Adipose tissue (tissue), 3 donors: ENCODE data around the gene CCDC201. TPM values are rescaled to one million over a fixed set of nuclear protein-coding genes. Genes with fewer than 3 reads are reported as not detected.

Source experiments
- H3K27ac ChIP-seq: one replicate; pipeline ENCODE4 v1.5.1; 2013; ENCODE audit warnings: low read depth, low read length
- WGBS, 3 donors: extraction: QIAGEN DNeasy Blood & Tissue Kit; methylation state at CpG; one replicate each; pipeline ENCODE4 v1.1.7; 2013; 5-methylcytosine and 5-hydroxymethylcytosine counted together
- polyA plus RNA-seq, 3 donors: library from polyadenylated mRNA; stranded (reverse); fragments of 200-250 nt; gene quantifications; one replicate each; pipeline ENCODE4 v1.2.3, GENCODE V29; 2013
- donor health status: healthy with polysubstance abuse.
- donor health status: Bipolar disorder and iron deficiency.
- donor health status: healthy.

Gene CCDC201, protein sequence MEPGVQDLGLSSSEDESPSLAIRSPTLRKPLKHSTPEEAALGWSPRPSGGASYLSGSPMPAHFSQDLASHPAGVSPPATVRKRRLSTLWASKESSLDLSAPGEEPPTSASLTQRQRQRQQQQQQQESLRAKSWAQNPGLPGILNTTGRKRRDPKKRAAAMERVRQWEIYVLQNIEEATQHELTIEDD
- not detected for polyA plus RNA-seq

- no peak within 1 kb of the TSS for H3K27ac ChIP-seq
- WGBS, 3 donors = 86 to 89% (median 88%) methylated on average over 7 of the region's 7 CpGs
These were observed at the start of gene CCDC201 for GRCh38 chr7:45873035-45873354. Gene CCDC201 (minus strand): TSS chr7:45873082. CDS start chr7:45873007, 75 bp downstream.

DNA sequence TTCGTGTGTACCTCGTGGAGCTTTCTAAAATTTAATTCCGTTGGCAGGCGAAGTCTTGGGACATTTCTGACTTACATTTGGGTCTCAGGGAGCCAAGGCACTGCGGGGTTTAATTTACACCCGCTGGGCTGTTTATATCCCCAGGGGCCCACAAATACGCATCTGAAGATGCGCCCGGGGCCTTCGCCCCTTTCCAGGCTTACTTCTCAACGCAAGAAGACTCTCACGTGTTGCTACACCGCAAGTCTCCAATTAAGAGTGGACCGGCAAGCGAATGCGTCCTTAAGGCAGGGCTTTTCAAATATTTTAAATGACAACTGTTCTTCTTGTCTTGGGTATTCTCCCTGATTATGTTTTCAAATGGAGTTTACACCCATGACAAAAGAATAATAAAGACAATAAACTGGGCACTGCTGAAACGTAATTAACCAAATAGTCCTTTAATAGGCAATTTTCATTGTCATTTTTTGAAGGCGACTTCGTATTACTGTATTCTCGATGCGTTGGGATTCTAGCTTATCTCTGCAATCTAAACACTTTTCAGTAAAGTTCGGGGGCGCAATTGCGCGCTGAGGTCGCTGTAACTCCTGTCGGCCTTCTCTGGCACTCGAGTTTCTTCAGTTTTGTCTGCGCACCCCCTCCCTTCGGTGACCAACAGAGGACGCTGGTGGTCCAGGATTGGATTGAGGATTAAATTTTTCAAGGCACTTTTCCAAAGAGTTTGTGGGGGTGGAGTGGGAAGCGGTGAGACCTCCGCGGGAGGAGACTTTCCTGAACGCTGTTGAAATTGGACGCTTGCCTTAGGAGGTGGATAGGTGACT lies 49.0 kb upstream of the CCDC201 start:
- no peak overlapping the region for H3K27ac ChIP-seq
- WGBS, 3 donors = 4 to 8% (median 4%) methylated on average over 36 of the region's 36 CpGs

DNA sequence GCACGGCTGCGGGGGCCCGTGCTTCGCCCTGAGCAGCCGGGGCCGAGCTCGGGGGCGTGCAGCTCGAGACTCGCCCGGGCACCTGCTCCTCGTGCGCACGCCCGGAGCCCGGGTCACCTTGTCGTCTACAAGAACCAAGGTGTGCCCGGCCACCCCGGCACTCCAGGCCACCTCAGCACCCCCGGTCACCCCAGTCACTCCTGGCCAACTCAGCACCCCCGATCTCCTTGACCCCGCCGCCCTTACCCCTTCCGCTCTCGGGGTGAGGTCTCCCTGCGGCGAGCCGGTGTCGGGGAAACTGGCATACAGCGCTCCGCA lies 48.5 kb upstream of the CCDC201 start:
- no peak overlapping the region for H3K27ac ChIP-seq

GRCh38 chr7:45920502-45921380 lies 47.9 kb upstream of the CCDC201 start, which contains the start of gene IGFBP3:
Gene IGFBP3 (minus strand): TSS chr7:45921272. CDS start chr7:45921140, 132 bp downstream.
- H3K27ac ChIP-seq = no peak within 1 kb of the TSS
- WGBS, 3 donors = 0 to 1% (median 1%) methylated on average over 97 to 111 of the region's 111 CpGs

More for the DNA sequence above, 48.5 kb upstream of the CCDC201 start:
- WGBS, 3 donors = 2 to 3% (median 2%) methylated on average over 19 to 31 of the region's 31 CpGs

- H3K27ac ChIP-seq = no peak overlapping the region
- 5 to 8% (median 5%) methylated on average over 19 of the region's 19 CpGs for WGBS, 3 donors
These were observed 47.1 kb upstream of the CCDC201 start for GRCh38 chr7:45919993-45920459.

DNA sequence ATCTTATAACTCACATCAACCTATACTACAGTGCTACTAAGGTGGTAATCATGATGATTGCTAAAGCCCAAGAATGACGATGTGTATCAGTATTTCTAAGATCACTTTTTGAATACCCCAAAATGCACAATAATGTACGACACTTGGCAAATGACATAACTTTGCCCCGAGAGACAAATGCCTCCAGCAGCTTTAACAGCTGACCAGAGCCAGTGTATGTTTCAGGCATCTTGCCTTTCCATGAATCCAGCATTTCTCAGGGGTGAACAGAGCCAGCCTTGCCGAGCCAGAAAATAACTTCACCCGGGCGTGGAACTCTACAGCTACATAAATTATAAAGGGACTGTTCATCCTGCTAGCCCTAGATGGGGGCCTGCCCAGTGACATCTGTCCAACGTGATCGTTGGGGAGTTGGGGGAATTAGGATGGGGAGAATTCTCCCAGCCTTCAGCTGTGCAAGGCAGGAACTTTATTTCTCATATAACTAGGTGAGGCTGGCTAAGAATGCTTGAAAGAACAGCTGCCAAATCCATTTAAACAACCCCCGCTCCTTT lies 46.4 kb upstream of the CCDC201 start:
- WGBS, 3 donors = 27 to 33% (median 28%) methylated on average over 9 of the region's 9 CpGs
- H3K27ac ChIP-seq = no peak overlapping the region

GRCh38 chr7:45918556-45918955 lies 45.7 kb upstream of the CCDC201 start:
- WGBS, 3 donors = 74 to 89% (median 79%) methylated on average over 2 of the region's 2 CpGs
- no peak overlapping the region for H3K27ac ChIP-seq

DNA sequence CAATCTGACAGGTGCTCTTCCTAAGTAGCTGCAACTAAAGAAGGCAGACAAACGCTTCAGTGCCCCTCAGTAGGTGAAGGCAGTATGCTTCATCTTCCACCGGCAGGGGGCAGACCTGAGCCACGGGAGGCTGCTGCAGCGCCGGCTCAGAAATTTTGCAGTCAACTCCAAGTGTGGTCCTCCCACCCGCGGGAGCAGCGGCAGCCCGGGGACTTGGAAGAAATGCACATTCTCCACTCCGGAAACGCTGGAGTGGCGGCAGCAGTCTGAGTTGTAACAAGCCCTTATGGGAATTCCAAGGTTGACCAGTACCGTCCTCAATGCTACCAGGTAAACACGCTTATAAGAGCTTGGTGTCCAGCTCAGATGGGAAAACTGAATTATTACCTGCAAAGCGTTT lies 44.8 kb upstream of the CCDC201 start:
- 5 to 7% (median 6%) methylated on average over 15 of the region's 15 CpGs for WGBS, 3 donors

DNA sequence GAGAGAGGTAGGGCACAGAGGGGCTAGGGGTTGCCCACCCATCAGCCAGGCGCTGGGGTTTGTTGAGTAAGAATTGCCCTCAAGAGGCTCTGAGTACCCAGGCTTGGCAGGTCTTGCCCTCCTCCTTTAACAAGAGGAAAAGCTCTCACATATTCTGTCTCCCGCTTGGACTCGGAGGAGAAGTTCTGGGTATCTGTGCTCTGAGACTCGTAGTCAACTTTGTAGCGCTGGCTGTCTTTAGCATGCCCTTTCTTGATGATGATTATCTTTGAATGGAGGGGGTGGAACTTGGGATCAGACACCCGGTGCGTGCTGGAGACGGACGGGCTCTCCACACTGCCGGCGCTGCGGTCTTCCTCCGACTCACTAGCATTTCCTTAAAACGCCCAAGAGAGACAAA lies 44.2 kb upstream of the CCDC201 start:
- 70 to 77% (median 75%) methylated on average over 14 of the region's 14 CpGs for WGBS, 3 donors
- no peak overlapping the region for H3K27ac ChIP-seq

More for the DNA sequence above, 44.8 kb upstream of the CCDC201 start:
- no peak overlapping the region for H3K27ac ChIP-seq

- 82 to 91% (median 86%) methylated on average over 3 of the region's 3 CpGs for WGBS, 3 donors
- H3K27ac ChIP-seq = no peak overlapping the region
These were observed 42.7 kb upstream of the CCDC201 start for GRCh38 chr7:45915606-45916005.

DNA sequence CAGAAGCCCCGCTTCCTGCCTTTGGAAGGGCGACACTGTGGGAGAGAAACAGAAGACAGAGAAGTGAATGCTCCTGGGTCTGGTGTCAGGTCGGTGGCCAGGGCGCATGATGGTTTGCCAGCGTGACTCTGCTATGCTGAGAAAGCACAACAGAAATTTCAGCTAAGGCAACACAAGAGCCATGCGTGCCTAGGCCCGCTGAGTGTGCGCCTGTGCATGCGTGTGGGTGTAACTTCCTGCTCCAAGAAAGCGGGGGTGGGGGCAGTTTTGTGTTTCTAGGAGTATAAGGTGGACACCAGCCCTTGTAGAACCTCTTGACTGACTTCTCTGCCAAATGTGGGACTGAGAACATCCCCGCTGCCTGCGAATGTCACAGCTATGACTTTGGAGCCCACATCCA lies 42.0 kb upstream of the CCDC201 start:
- 91 to 95% (median 92%) methylated on average over 12 of the region's 12 CpGs for WGBS, 3 donors
- no peak overlapping the region for H3K27ac ChIP-seq

DNA sequence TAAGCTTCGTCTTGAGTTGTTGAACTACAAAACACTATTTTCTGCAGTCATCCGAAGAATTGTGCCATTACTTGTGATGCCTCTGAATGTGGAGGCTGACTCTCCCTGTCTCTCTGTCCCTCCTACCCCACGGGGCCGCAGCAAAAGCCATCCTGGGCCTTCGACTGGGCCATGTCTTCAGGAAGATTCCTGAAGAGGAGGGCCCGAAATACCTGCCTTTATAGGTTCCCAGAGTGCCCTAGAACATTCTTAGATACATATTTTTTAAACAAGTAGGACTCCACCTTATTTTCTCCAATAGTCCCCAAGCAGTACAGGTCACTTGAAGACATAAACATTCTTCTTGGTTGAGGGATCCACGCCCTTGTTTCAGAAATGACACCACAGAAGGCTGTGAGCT lies 40.1 kb upstream of the CCDC201 start:
- 79 to 89% (median 89%) methylated on average over 7 of the region's 7 CpGs for WGBS, 3 donors
- H3K27ac ChIP-seq = no peak overlapping the region

GRCh38 chr7:45911311-45911710 lies 38.4 kb upstream of the CCDC201 start:
- 83 to 90% (median 87%) methylated on average over 9 of the region's 9 CpGs for WGBS, 3 donors

GRCh38 chr7:45910855-45911254 lies 38.0 kb upstream of the CCDC201 start:
- 87 to 90% (median 88%) methylated on average over 3 of the region's 3 CpGs for WGBS, 3 donors
- H3K27ac ChIP-seq = no peak overlapping the region

More at GRCh38 chr7:45911311-45911710, 38.4 kb upstream of the CCDC201 start:
- H3K27ac ChIP-seq = no peak overlapping the region

DNA sequence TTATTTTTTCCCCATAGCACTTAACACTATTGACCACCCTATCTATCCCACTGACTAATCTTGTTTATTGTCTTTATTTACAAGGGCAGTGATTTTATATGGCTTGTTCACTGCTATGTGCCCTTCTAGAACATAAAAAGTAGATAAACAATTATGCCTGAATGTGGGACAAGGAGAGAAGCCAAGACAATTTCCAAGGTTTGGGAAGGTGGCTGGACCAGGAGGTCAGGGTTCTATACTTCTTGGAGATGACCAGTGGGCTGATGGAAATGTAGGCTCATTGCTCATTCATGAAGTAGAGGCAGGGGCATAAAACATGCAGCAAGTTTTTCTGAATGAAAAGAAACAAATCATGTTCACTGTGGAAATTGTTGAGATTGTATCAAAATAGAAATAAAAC lies 36.7 kb upstream of the CCDC201 start:
- no peak overlapping the region for H3K27ac ChIP-seq

- WGBS, 3 donors = 93 to 96% (median 93%) methylated on average over 1 of the region's 1 CpG
- H3K27ac ChIP-seq = no peak overlapping the region
These were observed 29.9 kb upstream of the CCDC201 start for GRCh38 chr7:45902820-45903219.

DNA sequence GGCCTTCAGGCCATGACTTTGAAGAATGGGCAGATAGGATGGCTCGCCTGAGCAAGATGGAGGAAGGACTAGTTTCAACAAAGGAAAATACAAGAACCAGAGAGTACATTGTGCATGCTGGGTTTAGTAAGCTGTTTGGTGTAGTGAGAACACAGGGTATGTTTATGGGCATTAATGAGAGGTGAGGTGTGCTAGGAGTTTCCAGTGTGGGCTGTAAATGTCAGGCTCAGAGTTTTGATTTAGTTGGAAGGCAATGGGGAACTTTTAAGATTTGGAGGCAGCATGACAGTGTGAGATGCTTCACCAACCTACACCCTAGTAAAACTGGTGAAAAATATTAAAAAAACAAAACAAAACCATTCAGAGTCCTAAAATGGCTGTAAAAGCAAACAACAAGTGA lies 28.7 kb upstream of the CCDC201 start:
- WGBS, 3 donors = 65 to 96% (median 96%) methylated on average over 1 of the region's 1 CpG
- H3K27ac ChIP-seq = no peak overlapping the region

DNA sequence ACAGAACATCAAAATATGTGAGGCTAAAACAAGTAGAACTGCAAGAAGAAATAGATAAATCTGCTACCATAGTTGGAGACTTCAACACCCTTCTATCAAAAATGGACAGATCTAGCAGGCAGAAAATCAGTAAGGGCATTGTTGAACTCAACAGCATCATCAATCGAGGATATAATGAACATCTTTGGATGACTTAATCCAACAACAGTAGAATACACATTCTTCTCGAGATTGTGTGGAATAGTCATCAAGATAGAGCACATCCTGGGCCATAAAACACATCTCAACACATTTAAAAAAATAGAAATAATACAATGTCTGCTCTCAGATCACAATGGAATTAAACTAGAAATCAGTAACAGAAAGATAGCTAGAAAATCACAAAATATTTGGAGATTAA lies 25.3 kb upstream of the CCDC201 start:
- 61 to 88% (median 72%) methylated on average over 2 of the region's 2 CpGs for WGBS, 3 donors
- H3K27ac ChIP-seq = no peak overlapping the region
